Hepatocyte (in vitro differentiated cells): ENCODE data around the gene VAV2. TPM values are rescaled to one million over a fixed set of nuclear protein-coding genes. Genes with fewer than 3 reads are reported as not detected.

ENCODE experiments used
- DNase-seq: peaks from one replicate; pipeline ENCODE4 v3.0.0-alpha.2; 2016; ENCODE audit warnings: low spot score
- H2AFZ ChIP-seq: fragments of 200-600 bp; sonication (generic); 2 replicates; pipeline ENCODE4 v1.6.0; 2016; ENCODE audit warnings: antibody characterized with exemption, mild to moderate bottlenecking
- H3K27ac ChIP-seq: fragments of 200-600 bp; sonication (generic); 2 replicates; pipeline ENCODE4 v1.5.1; 2016; ENCODE audit warnings: mild to moderate bottlenecking
- H3K27me3 ChIP-seq: fragments of 200-600 bp; sonication (generic); 2 replicates; pipeline ENCODE4 v1.6.1; 2016
- H3K36me3 ChIP-seq: fragments of 200-600 bp; sonication (generic); replicated peaks from 2 replicates; pipeline ENCODE4 v1.5.1; 2016; ENCODE audit warnings: low read depth; ENCODE audit not compliant: insufficient read depth
- H3K4me1 ChIP-seq: fragments of 200-600 bp; sonication (generic); 2 replicates; pipeline ENCODE4 v1.5.1; 2016; ENCODE audit warnings: mild to moderate bottlenecking, moderate library complexity; ENCODE audit not compliant: insufficient read depth
- H3K4me2 ChIP-seq: fragments of 200-600 bp; sonication (generic); 2 replicates; pipeline ENCODE4 v1.6.0; 2016
- H3K4me3 ChIP-seq: fragments of 200-600 bp; sonication (generic); 2 replicates; pipeline ENCODE4 v1.5.1; 2016; ENCODE audit warnings: mild to moderate bottlenecking
- H3K79me2 ChIP-seq: fragments of 200-600 bp; sonication (generic); 2 replicates; pipeline ENCODE4 v1.6.0; 2017; ENCODE audit warnings: mild to moderate bottlenecking
- H3K9me2 ChIP-seq: fragments of 200-600 bp; sonication (generic); replicated peaks from 2 replicates; pipeline ENCODE4 v1.6.0; 2017; ENCODE audit warnings: mild to moderate bottlenecking; ENCODE audit not compliant: insufficient read depth
- H3K9me3 ChIP-seq: fragments of 200-600 bp; sonication (generic); 2 replicates; pipeline ENCODE4 v1.5.1; 2016; ENCODE audit warnings: low read depth, mild to moderate bottlenecking
- H4K20me1 ChIP-seq: fragments of 200-600 bp; sonication (generic); 2 replicates; pipeline ENCODE4 v1.6.0; 2016; ENCODE audit warnings: mild to moderate bottlenecking; ENCODE audit not compliant: insufficient read depth, poor library complexity, severe bottlenecking
- EZH2 ChIP-seq: fragments of 200-600 bp; sonication (generic); IDR thresholded peaks from 2 replicates; pipeline ENCODE4 v1.6.1; 2016; ENCODE audit warnings: antibody characterized with exemption, mild to moderate bottlenecking, borderline replicate concordance
- EZH2phosphoT487 ChIP-seq: fragments of 200-600 bp; sonication (generic); IDR thresholded peaks from one replicate; pipeline ENCODE4 v1.6.1; 2018; ENCODE audit warnings: antibody characterized with exemption, mild to moderate bottlenecking, low read depth, moderate library complexity; ENCODE audit not compliant: unreplicated experiment, severe bottlenecking
- WGBS: methylation state at CpG from one replicate; pipeline ENCODE4 v1.1.6; 2016; ENCODE audit warnings: low lambda C conversion rate; ENCODE audit errors: missing lambda C conversion rate; 5-methylcytosine and 5-hydroxymethylcytosine counted together
- polyA plus RNA-seq: library from polyadenylated mRNA; unstranded; fragments of >200 nt; fragmentation: Nextera tagmentation; extraction: Ambion mirVana; gene quantifications from 2 replicates; pipeline ENCODE4 v1.2.1, GENCODE V29; 2016
- total RNA-seq: library from RNA; depleted of rRNA; stranded (reverse); fragments of >200 nt; gene quantifications from 2 replicates; pipeline ENCODE4 v1.2.3, GENCODE V29; 2014
- TF ChIP-seq, protein P1 (sequence below): fragments of 200-600 bp; sonication (generic); IDR thresholded peaks from 2 replicates; pipeline ENCODE4 v1.5.1; 2016; ENCODE audit warnings: antibody characterized with exemption, mild to moderate bottlenecking; ENCODE audit not compliant: poor library complexity

The VAV2 gene
- total and polyA plus RNA-seq, 2 experiments from 2014 or later, result 24.9 to 27.7 TPM

DNA sequence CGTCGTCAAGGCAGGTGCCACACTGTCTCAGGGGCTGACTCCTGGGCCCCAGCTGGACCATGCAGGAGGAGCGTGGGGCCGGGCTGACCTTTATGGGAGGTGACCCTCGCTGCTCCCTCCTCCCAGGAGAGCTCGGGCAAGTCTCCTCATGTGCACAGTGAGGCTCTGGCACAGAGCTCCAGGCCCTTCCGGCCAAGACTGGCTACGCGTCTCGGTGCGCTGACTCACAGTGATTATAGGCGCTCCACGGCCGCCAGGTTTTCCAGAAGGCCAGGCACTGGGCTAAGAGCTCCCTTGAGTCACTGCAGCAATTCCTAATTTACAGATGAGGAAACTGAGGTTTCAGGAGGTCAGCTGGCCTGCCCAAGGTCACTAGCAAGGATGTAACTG lies 47.4 kb downstream of the VAV2 start:
- DNase-seq, result no peak
- TF ChIP-seq, protein P1, sequence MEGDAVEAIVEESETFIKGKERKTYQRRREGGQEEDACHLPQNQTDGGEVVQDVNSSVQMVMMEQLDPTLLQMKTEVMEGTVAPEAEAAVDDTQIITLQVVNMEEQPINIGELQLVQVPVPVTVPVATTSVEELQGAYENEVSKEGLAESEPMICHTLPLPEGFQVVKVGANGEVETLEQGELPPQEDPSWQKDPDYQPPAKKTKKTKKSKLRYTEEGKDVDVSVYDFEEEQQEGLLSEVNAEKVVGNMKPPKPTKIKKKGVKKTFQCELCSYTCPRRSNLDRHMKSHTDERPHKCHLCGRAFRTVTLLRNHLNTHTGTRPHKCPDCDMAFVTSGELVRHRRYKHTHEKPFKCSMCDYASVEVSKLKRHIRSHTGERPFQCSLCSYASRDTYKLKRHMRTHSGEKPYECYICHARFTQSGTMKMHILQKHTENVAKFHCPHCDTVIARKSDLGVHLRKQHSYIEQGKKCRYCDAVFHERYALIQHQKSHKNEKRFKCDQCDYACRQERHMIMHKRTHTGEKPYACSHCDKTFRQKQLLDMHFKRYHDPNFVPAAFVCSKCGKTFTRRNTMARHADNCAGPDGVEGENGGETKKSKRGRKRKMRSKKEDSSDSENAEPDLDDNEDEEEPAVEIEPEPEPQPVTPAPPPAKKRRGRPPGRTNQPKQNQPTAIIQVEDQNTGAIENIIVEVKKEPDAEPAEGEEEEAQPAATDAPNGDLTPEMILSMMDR, result no peak
- TF ChIP-seq EZH2phosphoT487 (no peak), EZH2 (no peak)
- 86% methylated on average over 14 of the region's 14 CpGs for WGBS

DNA sequence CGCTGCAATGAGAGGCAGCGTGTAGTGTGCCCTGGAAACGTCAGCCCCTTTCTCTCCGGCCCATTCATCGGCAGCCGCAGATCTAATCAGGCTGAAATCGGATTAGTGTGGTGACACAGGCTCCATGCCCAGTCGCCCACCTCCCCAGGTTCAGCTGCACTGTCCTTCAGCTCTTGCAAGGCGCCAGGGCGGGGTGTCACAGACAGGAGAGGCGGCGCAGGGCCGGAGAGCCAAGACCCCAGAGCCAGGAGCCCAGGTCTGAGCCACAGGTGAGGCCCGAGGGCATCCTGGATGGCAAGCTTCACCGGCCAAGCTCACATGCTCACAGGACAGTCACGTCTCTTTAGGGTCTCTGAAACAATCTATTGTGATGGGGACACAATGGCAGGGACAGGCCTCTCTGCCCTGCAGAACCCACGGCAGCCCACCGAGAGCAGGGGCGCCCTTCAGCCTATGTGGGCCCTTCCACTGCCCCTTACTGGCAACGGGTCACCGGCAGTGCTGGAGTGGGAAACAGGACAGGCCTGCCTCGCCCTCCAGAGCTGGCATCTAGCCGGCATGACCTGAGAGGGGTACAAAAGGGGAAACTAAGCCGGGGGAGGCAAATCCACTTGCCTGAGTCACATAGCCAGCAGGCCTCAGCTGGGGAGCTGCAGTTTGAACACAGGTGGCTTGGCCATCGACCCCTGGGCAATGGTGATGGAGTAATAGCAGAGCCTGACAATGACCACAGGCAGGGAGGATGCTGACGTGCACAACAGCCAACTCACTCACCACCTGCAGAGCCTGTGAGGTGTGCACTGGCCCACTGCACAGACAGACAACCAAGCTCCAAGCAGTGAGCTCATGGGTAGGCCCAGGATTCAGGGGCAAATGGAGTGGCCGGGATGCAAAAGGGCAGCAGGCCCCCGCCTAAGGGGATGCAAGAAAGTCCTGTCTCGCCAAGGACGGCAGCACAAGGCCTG lies 48.1 kb downstream of the VAV2 start:
- Histone ChIP-seq H3K36me3 (no peaks in the 10 kb centered on the region), H3K79me2 (peaks cover 93% of the 10 kb centered on the region), H3K4me3 (no peak overlapping the region), H3K27me3 (no peaks in the 10 kb centered on the region), H3K9me2 (no peaks in the 10 kb centered on the region), H4K20me1 (peaks cover 42% of the 10 kb centered on the region), H3K4me1 (no peaks in the 10 kb centered on the region), H3K4me2 (no peak overlapping the region), H3K9me3 (no peaks in the 10 kb centered on the region), H3K27ac (no peak overlapping the region), H2AFZ (no peak overlapping the region)
- WGBS, result 86% methylated on average over 29 of the region's 30 CpGs
- DNase-seq, result no peak
- TF ChIP-seq EZH2 (no peak), EZH2phosphoT487 (no peak)
- TF ChIP-seq, protein P1, result no peak

More for the DNA sequence above, 47.4 kb downstream of the VAV2 start:
- peaks cover 43% of the 10 kb centered on the region for H4K20me1 ChIP-seq
- peaks cover 93% of the 10 kb centered on the region for H3K79me2 ChIP-seq
- H2AFZ ChIP-seq, result no peak overlapping the region
- H3K4me1 ChIP-seq, result no peaks in the 10 kb centered on the region
- H3K9me3 ChIP-seq, result no peaks in the 10 kb centered on the region
- H3K27me3 ChIP-seq, result no peaks in the 10 kb centered on the region
- no peak overlapping the region for H3K4me3 ChIP-seq
- no peak overlapping the region for H3K27ac ChIP-seq
- no peaks in the 10 kb centered on the region for H3K9me2 ChIP-seq
- H3K4me2 ChIP-seq, result no peak overlapping the region
- H3K36me3 ChIP-seq, result no peaks in the 10 kb centered on the region

DNA sequence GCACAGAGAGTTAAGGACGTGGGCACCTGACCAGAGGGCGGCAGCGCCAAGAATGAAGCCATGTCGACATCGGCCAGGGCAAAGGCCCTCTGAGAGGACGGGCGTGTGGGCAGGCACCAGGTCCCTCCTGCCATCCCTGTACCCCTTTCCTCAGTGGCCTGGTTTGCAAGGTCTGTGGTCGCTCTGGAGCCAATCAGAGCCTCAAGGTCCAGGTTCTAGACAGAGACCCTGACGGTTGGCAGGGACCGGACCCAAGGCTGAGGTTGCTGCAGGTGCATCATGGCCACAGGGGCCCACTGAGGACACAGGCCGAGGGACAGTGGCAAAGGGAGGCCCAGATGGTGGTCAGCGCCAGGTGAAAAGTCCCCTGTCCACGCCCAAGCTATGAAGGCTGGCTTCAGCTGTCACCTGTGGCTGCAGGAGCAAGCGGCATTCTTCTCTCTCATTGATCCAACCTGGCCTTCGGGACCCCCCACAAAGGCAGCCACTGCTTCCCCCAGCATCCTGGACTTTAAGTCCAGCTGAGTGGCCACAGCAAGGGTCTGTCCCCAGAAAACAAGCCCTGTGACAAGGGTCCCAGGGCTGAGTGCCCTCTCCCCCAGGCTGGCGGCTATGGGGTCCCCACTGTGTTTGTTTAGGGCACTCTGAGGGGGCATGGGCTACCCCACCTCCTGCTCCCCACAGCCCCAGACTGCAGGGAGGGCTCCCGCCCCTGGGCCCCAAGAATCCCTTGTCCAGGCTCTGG lies 48.9 kb downstream of the VAV2 start:
- 94% methylated on average over 17 of the region's 17 CpGs for WGBS
- peaks cover 88% of the 10 kb centered on the region for H3K79me2 ChIP-seq
- H3K27ac ChIP-seq, result no peak overlapping the region
- no peaks in the 10 kb centered on the region for H3K27me3 ChIP-seq
- peaks cover 35% of the 10 kb centered on the region for H4K20me1 ChIP-seq
- H3K4me3 ChIP-seq, result no peak overlapping the region
- no peak overlapping the region for H2AFZ ChIP-seq
- H3K4me2 ChIP-seq, result no peak overlapping the region
- TF ChIP-seq EZH2, result no peak
- no peak for TF ChIP-seq EZH2phosphoT487
- TF ChIP-seq, protein P1, result no peak
- H3K9me2 ChIP-seq, result no peaks in the 10 kb centered on the region
- DNase-seq, result no peak
- no peaks in the 10 kb centered on the region for H3K4me1 ChIP-seq
- no peaks in the 10 kb centered on the region for H3K36me3 ChIP-seq
- H3K9me3 ChIP-seq, result no peaks in the 10 kb centered on the region
